22Rv1 (cell line): ENCODE measurements around the gene LDLRAD4.

Source experiments
- H3K27ac ChIP-seq: fragments of 450-650 bp; 2 replicates; pipeline ENCODE4 v1.5.1; 2017
- ZFX ChIP-seq: fragments of 450-650 bp; IDR thresholded peaks from 2 replicates; pipeline ENCODE4 v1.6.1; 2017; ENCODE audit warnings: antibody characterized with exemption, borderline replicate concordance
- TF ChIP-seq, protein P1 (sequence below): fragments of 450-650 bp; IDR thresholded peaks from 2 replicates; pipeline ENCODE4 v1.5.1; 2017; ENCODE audit warnings: mild to moderate bottlenecking

LDLRAD4 gene

GRCh38 chr18:13390711-13391110, 172.2 kb downstream of the LDLRAD4 start:
- no peak overlapping the region for H3K27ac ChIP-seq
- no peak for TF ChIP-seq ZFX
- TF ChIP-seq, protein P1, sequence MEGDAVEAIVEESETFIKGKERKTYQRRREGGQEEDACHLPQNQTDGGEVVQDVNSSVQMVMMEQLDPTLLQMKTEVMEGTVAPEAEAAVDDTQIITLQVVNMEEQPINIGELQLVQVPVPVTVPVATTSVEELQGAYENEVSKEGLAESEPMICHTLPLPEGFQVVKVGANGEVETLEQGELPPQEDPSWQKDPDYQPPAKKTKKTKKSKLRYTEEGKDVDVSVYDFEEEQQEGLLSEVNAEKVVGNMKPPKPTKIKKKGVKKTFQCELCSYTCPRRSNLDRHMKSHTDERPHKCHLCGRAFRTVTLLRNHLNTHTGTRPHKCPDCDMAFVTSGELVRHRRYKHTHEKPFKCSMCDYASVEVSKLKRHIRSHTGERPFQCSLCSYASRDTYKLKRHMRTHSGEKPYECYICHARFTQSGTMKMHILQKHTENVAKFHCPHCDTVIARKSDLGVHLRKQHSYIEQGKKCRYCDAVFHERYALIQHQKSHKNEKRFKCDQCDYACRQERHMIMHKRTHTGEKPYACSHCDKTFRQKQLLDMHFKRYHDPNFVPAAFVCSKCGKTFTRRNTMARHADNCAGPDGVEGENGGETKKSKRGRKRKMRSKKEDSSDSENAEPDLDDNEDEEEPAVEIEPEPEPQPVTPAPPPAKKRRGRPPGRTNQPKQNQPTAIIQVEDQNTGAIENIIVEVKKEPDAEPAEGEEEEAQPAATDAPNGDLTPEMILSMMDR: no peak

DNA sequence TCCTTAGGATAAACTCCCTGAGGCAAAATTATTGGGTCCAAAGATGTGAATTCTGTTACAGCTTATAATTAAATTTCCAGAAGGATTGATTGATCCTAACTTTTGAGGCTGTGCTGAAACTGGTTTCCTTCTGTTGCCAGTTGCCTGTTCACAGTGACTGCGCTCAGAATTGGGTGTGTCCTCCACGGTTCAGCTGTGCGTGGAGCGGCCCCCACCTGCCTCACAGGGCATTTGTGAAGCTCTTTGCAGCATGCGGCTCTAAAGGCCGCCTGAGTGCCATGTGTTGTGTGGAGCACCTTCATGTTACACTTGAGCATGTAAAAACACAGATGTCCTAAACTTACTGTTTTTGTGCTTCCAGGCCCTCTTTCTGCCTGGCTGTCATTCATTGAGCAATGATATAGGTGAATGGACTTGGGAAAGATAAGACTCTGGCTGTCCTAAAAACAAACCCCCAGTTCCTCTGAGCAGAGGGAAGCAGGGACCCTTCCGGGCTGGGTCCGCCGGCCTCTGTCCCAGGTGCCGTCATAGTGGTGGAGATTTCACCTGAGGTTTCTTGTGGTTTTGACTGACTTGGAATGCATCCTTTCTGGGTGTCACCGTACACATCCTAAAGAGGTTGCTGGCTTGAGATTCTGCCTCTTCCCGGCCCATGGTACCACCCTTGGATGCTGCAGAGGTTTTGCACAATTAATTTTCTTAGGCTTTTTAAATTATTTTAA, 173.6 kb downstream of the LDLRAD4 start:
- no peak overlapping the region for H3K27ac ChIP-seq
- TF ChIP-seq, protein P1: no peak
- no peak for TF ChIP-seq ZFX

DNA sequence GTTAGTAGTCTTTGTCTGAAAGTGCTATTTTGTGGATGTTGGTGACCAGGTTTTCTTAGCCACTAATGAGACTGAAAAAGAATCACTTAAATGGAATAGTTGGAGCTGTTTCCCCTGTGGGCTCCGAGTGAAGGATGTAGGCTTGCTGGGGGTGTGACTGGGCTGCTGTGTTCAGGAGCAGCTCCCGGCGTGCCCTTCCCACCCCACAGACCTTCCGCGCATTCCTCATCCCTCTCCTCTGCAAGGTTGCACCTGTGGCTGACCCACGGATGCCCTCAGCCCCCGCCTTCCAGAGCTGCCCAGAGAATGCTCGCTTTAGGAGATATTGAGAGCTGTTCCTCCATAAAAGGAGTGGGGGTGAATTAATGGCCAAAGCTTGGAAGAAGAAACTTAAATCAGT, 174.3 kb downstream of the LDLRAD4 start:
- no peak overlapping the region for H3K27ac ChIP-seq
- TF ChIP-seq, protein P1: no peak
- TF ChIP-seq ZFX: no peak

- H3K27ac ChIP-seq: no peak overlapping the region
- no peak for TF ChIP-seq ZFX
- TF ChIP-seq, protein P1: no peak
These were observed 174.8 kb downstream of the LDLRAD4 start for GRCh38 chr18:13393338-13393737.

- H3K27ac ChIP-seq: no peak overlapping the region
- TF ChIP-seq, protein P1: no peak
- no peak for TF ChIP-seq ZFX
These were observed 176.2 kb downstream of the LDLRAD4 start for GRCh38 chr18:13394801-13395200.

DNA sequence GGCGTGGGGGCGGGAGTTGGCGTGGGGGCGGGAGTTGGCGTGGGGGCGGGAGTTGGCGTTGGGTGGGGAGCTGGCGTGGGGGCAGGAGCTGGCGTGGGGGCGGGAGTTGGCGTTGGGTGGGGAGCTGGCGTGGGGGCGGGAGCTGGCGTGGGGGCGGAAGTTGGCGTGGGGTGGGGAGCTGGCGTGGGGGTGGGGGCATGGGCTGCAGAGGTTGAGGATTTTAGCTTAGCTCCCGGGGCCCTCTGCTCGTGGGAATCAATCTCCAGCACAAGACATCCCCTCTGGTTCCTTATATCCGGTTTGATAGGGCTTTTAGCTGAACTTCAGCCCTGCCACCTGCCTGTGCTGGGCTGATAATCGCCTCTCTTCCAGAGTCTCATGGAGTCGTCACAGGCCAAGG, 177.0 kb downstream of the LDLRAD4 start:
- no peak overlapping the region for H3K27ac ChIP-seq
- no peak for TF ChIP-seq ZFX
- TF ChIP-seq, protein P1: no peak

DNA sequence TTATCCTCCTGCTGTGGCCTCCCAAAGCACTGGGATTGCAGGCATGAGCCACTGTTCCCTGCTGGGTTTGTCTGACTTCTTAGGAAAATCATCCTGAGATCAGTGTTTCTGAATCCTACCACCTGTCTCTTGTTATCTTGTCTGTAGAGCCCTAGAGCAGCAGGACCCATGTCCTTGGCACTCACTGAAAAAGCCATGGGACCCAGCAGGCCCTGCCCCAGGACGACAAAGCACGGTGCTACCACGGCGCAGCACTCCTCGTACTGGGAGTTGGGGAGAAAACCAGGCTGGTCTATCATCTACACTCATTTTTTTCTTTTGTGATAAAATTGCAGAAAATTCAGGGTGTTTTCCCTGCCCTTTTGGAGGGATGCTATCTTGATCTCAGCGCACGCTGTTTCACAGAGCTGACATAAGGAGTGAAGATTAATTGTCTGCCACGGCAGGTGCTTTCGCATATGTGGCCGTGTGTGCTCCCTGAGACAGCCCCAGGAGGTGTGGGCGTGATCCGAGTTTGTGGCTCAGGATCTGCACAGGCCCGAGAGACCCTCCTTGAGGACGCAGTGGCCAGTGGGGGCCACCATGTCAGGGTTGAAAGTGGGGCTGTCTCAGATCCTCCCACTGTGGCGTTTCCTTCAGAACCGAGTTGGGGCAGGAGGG, 179.1 kb downstream of the LDLRAD4 start:
- no peak overlapping the region for H3K27ac ChIP-seq
- no peak for TF ChIP-seq ZFX
- TF ChIP-seq, protein P1: no peak
